ENCODE data around the gene TSPAN16. TPM values are rescaled to one million over a fixed set of nuclear protein-coding genes. Genes with fewer than 3 reads are reported as not detected.

Gene TSPAN16
- total and polyA plus RNA-seq, 11 donors: not detected

DNA sequence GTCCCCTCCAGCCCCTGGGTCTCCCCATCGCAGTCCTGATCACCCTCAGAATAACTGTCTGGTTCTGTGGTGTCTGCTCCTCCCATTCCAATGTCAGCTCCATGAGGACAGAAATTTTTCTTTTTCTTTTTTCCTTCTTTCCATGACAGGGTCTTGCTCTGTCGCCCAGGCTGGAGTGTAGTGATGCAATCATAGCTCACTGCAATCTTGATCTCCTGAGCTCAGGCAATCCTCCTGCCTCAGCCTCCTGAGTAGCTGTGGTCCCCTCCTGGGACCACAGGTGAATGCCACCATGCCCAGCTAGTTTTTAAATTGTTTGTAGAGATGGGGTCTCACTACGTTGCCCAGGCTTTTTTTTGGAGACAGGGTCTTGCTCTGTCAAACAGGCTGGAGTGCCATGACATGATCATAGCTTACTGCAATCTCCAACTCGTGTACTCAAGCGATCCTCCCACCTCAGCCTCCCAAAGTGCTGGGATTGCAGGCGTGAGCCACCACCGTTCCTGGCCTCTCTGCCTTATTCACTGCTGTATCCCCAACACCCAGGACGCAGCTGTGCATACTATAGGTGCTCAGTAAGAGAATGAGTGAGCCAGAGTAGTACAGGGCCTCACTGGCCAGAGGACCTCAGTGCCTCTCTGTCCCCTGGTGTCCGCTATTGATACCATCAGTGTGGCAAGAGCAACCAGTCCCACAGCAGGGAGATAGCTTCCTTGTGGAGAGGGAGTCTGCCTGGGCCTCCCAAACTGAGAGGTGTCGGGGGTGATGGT, 28.5 kb upstream of the TSPAN16 start:
- Histone ChIP-seq H3K27me3 (peaks cover 0 to 10% (median 0%) of the 10 kb centered on the region in 9 donors), H3K9me3 (no peaks in the 10 kb centered on the region), H3K4me1 (peaks cover 4 to 52% (median 31%) of the 10 kb centered on the region in 12 donors), H3K4me3 (no peak overlapping the region), H3K36me3 (no peaks in the 10 kb centered on the region), H3K27ac (peak overlapping the region in 10 of 12 donors; percentile 25 to 92 (median 80))
- intact Hi-C loops (cut with DNase I): no loop called here
- no peak for TF ChIP-seq POLR2A (IDR thresholded peaks at IDR 0.05)
- TF ChIP-seq, protein P1, sequence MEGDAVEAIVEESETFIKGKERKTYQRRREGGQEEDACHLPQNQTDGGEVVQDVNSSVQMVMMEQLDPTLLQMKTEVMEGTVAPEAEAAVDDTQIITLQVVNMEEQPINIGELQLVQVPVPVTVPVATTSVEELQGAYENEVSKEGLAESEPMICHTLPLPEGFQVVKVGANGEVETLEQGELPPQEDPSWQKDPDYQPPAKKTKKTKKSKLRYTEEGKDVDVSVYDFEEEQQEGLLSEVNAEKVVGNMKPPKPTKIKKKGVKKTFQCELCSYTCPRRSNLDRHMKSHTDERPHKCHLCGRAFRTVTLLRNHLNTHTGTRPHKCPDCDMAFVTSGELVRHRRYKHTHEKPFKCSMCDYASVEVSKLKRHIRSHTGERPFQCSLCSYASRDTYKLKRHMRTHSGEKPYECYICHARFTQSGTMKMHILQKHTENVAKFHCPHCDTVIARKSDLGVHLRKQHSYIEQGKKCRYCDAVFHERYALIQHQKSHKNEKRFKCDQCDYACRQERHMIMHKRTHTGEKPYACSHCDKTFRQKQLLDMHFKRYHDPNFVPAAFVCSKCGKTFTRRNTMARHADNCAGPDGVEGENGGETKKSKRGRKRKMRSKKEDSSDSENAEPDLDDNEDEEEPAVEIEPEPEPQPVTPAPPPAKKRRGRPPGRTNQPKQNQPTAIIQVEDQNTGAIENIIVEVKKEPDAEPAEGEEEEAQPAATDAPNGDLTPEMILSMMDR (IDR thresholded peaks at IDR 0.05): no peak
- WGBS, 4 donors: 89 to 94% (median 90%) methylated on average over 10 of the region's 10 CpGs
- DNase-seq (no peak), ATAC-seq (no peak)

DNA sequence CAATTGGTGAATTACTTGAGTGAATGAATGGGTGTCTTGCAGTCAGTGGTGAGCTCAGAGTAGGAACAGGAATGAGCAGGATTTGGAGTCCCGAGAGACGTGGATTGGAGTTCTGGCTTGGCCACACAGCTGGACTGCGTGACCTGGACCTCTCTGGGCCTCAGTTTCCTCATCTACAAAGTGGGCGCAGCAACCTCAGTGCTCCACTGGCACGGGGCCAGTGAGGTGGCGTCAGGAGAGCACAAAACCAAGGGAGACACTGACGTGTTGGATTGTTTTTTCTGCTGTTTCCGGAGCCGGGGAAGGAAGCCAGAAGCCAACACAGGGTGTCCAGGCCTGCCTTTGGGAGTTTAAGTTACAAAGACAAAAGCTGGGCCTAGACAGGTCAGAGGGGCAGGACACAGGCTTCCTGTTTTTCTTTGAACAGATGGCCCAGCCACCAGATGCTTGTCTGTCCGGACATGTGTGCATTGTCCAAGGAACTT, 27.1 kb upstream of the TSPAN16 start:
- no peak overlapping the region for H3K4me3 ChIP-seq
- no peaks in the 10 kb centered on the region for H3K36me3 ChIP-seq
- intact Hi-C loops (cut with DNase I): no loop called here
- peak overlapping the region; percentile 66 to 92 (median 80) for H3K27ac ChIP-seq
- H3K9me3 ChIP-seq: no peaks in the 10 kb centered on the region
- WGBS, 4 donors: 36 to 47% (median 38%) methylated on average over 8 to 10 of the region's 10 CpGs
- ATAC-seq (peak; percentile 86 to 89 (median 88)), DNase-seq (peak; percentile 88 to 92 (median 88))
- TF ChIP-seq POLR2A (IDR thresholded peaks at IDR 0.05): no peak
- TF ChIP-seq, protein P1 (IDR thresholded peaks at IDR 0.05): no peak
- H3K4me1 ChIP-seq: peaks cover 4 to 50% (median 26%) of the 10 kb centered on the region in 12 donors
- H3K27me3 ChIP-seq: peaks cover 0 to 3% (median 0%) of the 10 kb centered on the region in 9 donors

- Histone ChIP-seq H3K36me3 (no peaks in the 10 kb centered on the region), H3K27me3 (peaks cover 0 to 3% (median 0%) of the 10 kb centered on the region in 9 donors), H3K4me1 (peaks cover 4 to 44% (median 22%) of the 10 kb centered on the region in 12 donors), H3K4me3 (no peak overlapping the region), H3K9me3 (no peaks in the 10 kb centered on the region), H3K27ac (peak overlapping the region; percentile 66 to 92 (median 80))
- ATAC-seq: peak in 1 of 4 donors; percentile 6
- intact Hi-C loops (cut with DNase I): no loop called here
- TF ChIP-seq, protein P1 (IDR thresholded peaks at IDR 0.05): no peak
- no peak for TF ChIP-seq POLR2A (IDR thresholded peaks at IDR 0.05)
- WGBS, 4 donors: 33 to 62% (median 52%) methylated on average over 7 of the region's 7 CpGs
- DNase-seq: no peak
Measured at GRCh38 chr19:11269408-11269807, 26.6 kb upstream of the TSPAN16 start.

DNA sequence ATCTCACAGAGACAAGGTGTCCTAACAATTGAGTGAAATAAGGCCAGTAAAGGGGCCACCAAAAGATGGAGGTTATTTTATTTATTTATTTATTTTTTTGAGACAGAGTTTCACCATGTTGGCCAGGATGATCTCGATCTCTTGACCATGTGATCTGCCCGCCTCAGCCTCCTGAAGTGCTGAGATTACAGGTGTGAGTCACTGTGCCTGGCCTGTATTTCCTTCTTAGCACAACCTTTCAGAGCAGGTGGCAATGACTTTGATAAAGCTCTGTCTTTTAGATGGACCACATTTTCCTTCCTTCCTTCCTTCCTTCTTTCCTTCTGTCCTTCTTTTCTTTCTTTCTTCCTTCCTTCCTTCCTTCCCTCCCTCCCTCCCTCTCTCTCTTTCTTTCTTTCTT, 22.7 kb upstream of the TSPAN16 start:
- no peak overlapping the region for H3K4me3 ChIP-seq
- no peaks in the 10 kb centered on the region for H3K9me3 ChIP-seq
- peak overlapping the region in 8 of 12 donors; percentile 40 to 77 (median 60) for H3K27ac ChIP-seq
- 83 to 91% (median 87%) methylated on average over 2 of the region's 2 CpGs for WGBS, 4 donors
- intact Hi-C loops (cut with DNase I): no loop called here
- no peaks in the 10 kb centered on the region for H3K36me3 ChIP-seq
- peaks cover 1 to 27% (median 14%) of the 10 kb centered on the region in 12 donors for H3K4me1 ChIP-seq
- ATAC-seq: no peak
- no peak for TF ChIP-seq POLR2A (IDR thresholded peaks at IDR 0.05)
- TF ChIP-seq, protein P1 (IDR thresholded peaks at IDR 0.05): no peak
- peaks cover 0 to 18% (median 0%) of the 10 kb centered on the region in 9 donors for H3K27me3 ChIP-seq
- DNase-seq: no peak

All from heart left ventricle (tissue), 16 donors.